Ishikawa (cell line): ENCODE results near the gene EML6.

Experiments
- EGR1 ChIP-seq: IDR thresholded peaks from 2 replicates; pipeline ENCODE4 v1.6.1; 2012
- EP300 ChIP-seq: IDR thresholded peaks from 2 replicates; pipeline ENCODE4 v1.6.1; 2012; ENCODE audit warnings: borderline replicate concordance
- FOXM1 ChIP-seq: IDR thresholded peaks from 2 replicates; pipeline ENCODE4 v1.6.1; 2012; ENCODE audit warnings: low read depth, borderline replicate concordance
- MAX ChIP-seq: IDR thresholded peaks from 2 replicates; pipeline ENCODE4 v1.6.1; 2012
- TAF1 ChIP-seq: IDR thresholded peaks from 2 replicates; pipeline ENCODE4 v1.6.1; 2012; ENCODE audit warnings: low read depth, mild to moderate bottlenecking
- TCF12 ChIP-seq: IDR thresholded peaks from 2 replicates; pipeline ENCODE4 v1.6.1; 2012; ENCODE audit warnings: low read depth
- TEAD4 ChIP-seq: IDR thresholded peaks from 2 replicates; pipeline ENCODE4 v1.6.1; 2012
- YY1 ChIP-seq: IDR thresholded peaks from 2 replicates; pipeline ENCODE4 v1.6.1; 2012; ENCODE audit warnings: low read depth
- TF ChIP-seq, protein P1 (sequence below): IDR thresholded peaks from 2 replicates; pipeline ENCODE4 v1.6.1; 2012; ENCODE audit warnings: low read depth, mild to moderate bottlenecking

DNA sequence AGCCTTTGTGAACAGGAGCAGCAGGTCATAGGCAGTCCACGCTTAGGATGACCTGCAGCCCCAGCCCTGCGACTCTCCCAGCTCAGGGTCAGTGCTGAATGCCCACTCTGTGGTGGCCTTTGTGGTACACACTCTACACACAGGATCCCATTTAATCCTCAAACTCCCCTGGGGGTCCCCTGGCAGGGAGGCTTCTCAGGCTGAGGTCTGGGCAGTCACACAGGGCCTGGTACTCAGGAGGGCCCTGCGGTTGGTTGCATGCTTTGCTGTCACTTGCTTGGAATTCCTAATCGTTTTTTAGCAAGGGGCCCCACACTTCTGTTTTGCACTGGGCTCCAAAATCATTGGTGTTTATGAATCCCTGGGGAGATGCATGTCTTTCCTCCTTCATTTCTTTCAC is 113.0 kb downstream of the EML6 start:
- TF ChIP-seq FOXM1 (no peak), EGR1 (no peak), MAX (no peak), TAF1 (no peak), YY1 (no peak), TCF12 (no peak), TEAD4 (no peak), EP300 (no peak)
- TF ChIP-seq, protein P1, sequence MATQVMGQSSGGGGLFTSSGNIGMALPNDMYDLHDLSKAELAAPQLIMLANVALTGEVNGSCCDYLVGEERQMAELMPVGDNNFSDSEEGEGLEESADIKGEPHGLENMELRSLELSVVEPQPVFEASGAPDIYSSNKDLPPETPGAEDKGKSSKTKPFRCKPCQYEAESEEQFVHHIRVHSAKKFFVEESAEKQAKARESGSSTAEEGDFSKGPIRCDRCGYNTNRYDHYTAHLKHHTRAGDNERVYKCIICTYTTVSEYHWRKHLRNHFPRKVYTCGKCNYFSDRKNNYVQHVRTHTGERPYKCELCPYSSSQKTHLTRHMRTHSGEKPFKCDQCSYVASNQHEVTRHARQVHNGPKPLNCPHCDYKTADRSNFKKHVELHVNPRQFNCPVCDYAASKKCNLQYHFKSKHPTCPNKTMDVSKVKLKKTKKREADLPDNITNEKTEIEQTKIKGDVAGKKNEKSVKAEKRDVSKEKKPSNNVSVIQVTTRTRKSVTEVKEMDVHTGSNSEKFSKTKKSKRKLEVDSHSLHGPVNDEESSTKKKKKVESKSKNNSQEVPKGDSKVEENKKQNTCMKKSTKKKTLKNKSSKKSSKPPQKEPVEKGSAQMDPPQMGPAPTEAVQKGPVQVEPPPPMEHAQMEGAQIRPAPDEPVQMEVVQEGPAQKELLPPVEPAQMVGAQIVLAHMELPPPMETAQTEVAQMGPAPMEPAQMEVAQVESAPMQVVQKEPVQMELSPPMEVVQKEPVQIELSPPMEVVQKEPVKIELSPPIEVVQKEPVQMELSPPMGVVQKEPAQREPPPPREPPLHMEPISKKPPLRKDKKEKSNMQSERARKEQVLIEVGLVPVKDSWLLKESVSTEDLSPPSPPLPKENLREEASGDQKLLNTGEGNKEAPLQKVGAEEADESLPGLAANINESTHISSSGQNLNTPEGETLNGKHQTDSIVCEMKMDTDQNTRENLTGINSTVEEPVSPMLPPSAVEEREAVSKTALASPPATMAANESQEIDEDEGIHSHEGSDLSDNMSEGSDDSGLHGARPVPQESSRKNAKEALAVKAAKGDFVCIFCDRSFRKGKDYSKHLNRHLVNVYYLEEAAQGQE: no peak
